GM12874 (cell line): ENCODE data around the gene AKT1S1.

ENCODE experiments used
- CTCF ChIP-seq: IDR thresholded peaks from 2 replicates; pipeline ENCODE4 v1.5.1; 2011; ENCODE audit warnings: low read depth, mild to moderate bottlenecking, control low read depth, low read length, moderate library complexity; ENCODE audit not compliant: insufficient read depth

Gene AKT1S1

GRCh38 chr19:49877020-49877878 is at the start of gene AKT1S1, which contains the start of gene TBC1D17:
Gene AKT1S1 (minus strand): TSS chr19:49877355. CDS start chr19:49873295, 4,060 bp downstream.
Gene TBC1D17 (plus strand): TSS chr19:49877702. CDS start chr19:49877724, 22 bp downstream.
- no peak for TF ChIP-seq CTCF

- no peak for TF ChIP-seq CTCF
These were observed 49.4 kb upstream of the AKT1S1 start for GRCh38 chr19:49926515-49926914.

GRCh38 chr19:49925486-49925885 is 48.3 kb upstream of the AKT1S1 start:
- TF ChIP-seq CTCF: no peak

GRCh38 chr19:49924004-49924880 is 47.1 kb upstream of the AKT1S1 start:
- no peak for TF ChIP-seq CTCF

- no peak for TF ChIP-seq CTCF
These were observed 46.2 kb upstream of the AKT1S1 start for GRCh38 chr19:49923055-49924003.

- TF ChIP-seq CTCF: no peak
These were observed 45.0 kb upstream of the AKT1S1 start for GRCh38 chr19:49921871-49922795.
